Measurements from ENCODE around the gene MAS1. TPM values are rescaled to one million over a fixed set of nuclear protein-coding genes. Genes with fewer than 3 reads are reported as not detected.

MAS1 gene
- total and polyA plus RNA-seq, 9 of the 15 experiments (the other 6 are each of a cell fraction or from before 2014, with no cell fraction given): not detected

DNA sequence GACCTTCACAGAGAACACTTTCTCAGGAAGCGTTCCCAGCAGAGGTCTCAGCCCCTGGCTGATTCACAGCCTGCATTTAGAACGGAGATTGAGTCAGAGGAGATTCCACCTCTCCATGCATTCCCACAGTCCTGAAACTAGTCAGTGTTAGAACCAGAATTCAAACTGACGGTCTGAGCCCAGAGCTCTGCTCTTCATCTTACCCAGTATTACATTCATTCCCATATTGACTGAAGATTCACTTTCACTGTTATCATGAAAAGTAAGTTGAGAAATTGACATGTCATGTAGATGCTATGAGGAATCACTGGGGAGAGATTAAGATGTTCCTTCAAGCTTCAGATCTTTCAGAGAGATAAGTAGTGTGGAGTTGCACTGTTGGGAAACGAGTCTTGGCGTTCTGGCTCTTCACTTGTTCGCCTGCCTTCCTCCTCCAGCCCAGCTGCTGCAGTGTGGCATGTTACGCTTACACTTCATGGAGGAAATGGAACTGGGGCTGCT, 28.3 kb downstream of the MAS1 start:
- H3K36me3 ChIP-seq (ENCODE audit: control insufficient read depth, insufficient read depth, low read length): no peaks in the 10 kb centered on the region
- no peaks in the 10 kb centered on the region for H3K79me2 ChIP-seq (ENCODE audit: control insufficient read depth, insufficient read depth, low read length)
- TF ChIP-seq, protein P1, sequence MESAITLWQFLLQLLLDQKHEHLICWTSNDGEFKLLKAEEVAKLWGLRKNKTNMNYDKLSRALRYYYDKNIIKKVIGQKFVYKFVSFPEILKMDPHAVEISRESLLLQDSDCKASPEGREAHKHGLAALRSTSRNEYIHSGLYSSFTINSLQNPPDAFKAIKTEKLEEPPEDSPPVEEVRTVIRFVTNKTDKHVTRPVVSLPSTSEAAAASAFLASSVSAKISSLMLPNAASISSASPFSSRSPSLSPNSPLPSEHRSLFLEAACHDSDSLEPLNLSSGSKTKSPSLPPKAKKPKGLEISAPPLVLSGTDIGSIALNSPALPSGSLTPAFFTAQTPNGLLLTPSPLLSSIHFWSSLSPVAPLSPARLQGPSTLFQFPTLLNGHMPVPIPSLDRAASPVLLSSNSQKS (CRISPR knock-in tag; IDR thresholded peaks at IDR 0.05): no peak
- TF ChIP-seq CBX8 (IDR thresholded peaks at IDR 0.05; ENCODE audit: borderline replicate concordance, extremely low read depth, low read depth, low read length, poor library complexity, severe bottlenecking) (no peak), GABPA (tag; conservative IDR thresholded peaks at IDR 0.05; ENCODE audit: low read depth) (no peak), ZNF764 (CRISPR knock-in tag; IDR thresholded peaks at IDR 0.05; ENCODE audit: low read depth) (no peak), RBM15 (IDR thresholded peaks at IDR 0.05; ENCODE audit: insufficient read depth, low read length) (no peak), ZNF507 (tag; conservative IDR thresholded peaks at IDR 0.05) (no peak), MAZ (CRISPR knock-in tag; conservative IDR thresholded peaks at IDR 0.05 in 1 of 2, IDR thresholded peaks at IDR 0.05 in 1 of 2) (no peak), TRIM24 (IDR thresholded peaks at IDR 0.05) (no peak), NFATC3 (IDR thresholded peaks at IDR 0.05) (no peak), NUFIP1 (IDR thresholded peaks at IDR 0.05; ENCODE audit: partially characterized antibody) (no peak), ZBTB17 (CRISPR knock-in tag; IDR thresholded peaks at IDR 0.05) (no peak), YBX1 (IDR thresholded peaks at IDR 0.05) (no peak), ZBTB1 (CRISPR knock-in tag; IDR thresholded peaks at IDR 0.05; ENCODE audit: borderline replicate concordance, low read depth) (no peak)
- TF ChIP-seq, protein P2, sequence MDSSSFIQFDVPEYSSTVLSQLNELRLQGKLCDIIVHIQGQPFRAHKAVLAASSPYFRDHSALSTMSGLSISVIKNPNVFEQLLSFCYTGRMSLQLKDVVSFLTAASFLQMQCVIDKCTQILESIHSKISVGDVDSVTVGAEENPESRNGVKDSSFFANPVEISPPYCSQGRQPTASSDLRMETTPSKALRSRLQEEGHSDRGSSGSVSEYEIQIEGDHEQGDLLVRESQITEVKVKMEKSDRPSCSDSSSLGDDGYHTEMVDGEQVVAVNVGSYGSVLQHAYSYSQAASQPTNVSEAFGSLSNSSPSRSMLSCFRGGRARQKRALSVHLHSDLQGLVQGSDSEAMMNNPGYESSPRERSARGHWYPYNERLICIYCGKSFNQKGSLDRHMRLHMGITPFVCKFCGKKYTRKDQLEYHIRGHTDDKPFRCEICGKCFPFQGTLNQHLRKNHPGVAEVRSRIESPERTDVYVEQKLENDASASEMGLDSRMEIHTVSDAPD (CRISPR knock-in tag; IDR thresholded peaks at IDR 0.05): no peak
- TF ChIP-seq, protein P3, sequence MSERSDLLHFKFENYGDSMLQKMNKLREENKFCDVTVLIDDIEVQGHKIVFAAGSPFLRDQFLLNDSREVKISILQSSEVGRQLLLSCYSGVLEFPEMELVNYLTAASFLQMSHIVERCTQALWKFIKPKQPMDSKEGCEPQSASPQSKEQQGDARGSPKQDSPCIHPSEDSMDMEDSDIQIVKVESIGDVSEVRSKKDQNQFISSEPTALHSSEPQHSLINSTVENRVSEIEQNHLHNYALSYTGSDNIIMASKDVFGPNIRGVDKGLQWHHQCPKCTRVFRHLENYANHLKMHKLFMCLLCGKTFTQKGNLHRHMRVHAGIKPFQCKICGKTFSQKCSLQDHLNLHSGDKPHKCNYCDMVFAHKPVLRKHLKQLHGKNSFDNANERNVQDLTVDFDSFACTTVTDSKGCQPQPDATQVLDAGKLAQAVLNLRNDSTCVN (CRISPR knock-in tag; IDR thresholded peaks at IDR 0.05): no peak
- TF ChIP-seq, protein P4, sequence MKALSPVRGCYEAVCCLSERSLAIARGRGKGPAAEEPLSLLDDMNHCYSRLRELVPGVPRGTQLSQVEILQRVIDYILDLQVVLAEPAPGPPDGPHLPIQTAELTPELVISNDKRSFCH (CRISPR knock-in tag; IDR thresholded peaks at IDR 0.05): no peak
- TF ChIP-seq, protein P4 (tag; IDR thresholded peaks at IDR 0.05): no peak
- no TSS peak for BruUV-seq (replicated peaks)
- in situ Hi-C loops (cut with MboI) (no loop called here), intact Hi-C loops (cut with micrococcal nuclease) (no loop called here)
- CTCF ChIA-PET (ENCODE audit: low intra/inter-chr PET ratio): no interaction called here
- FAIRE-seq (no peak), DNase-seq (ENCODE audit: extremely low read depth in 1 of 4, low spot score in 3 of 4) (no peak), ATAC-seq (no peak)
- H3K4me1 ChIP-seq (replicated peaks in 1 of 2; ENCODE audit: control insufficient read depth in 2 of 2, insufficient read depth in 2 of 2, low read length in 2 of 2): no peaks in the 10 kb centered on the region
- POLR2A ChIA-PET: interaction anchor here (0.6 to 1.4 kb wide), 2 partner anchors 11 to 28 kb away, joined by 3 to 5 read pairs; no protein-coding TSS in a partner anchor
- H3K4me3 ChIP-seq: no peak overlapping the region
- H3K9me1 ChIP-seq (ENCODE audit: control insufficient read depth, insufficient read depth, low read length): no peaks in the 10 kb centered on the region
- peaks cover 22 to 39% of the 10 kb centered on the region in 2 experiments for H3K27me3 ChIP-seq (ENCODE audit: control insufficient read depth in 2 of 2, insufficient read depth in 2 of 2, low read length in 2 of 2)
- H3K9me3 ChIP-seq (replicated peaks; ENCODE audit: control insufficient read depth, insufficient read depth, low read depth, low read length): no peaks in the 10 kb centered on the region
- no peak overlapping the region for H3K27ac ChIP-seq (ENCODE audit: extremely low read depth, low read depth, low read length)
- no peak overlapping the region for H2AFZ ChIP-seq (ENCODE audit: low read depth, low read length)
- no peak overlapping the region for H3K9ac ChIP-seq (ENCODE audit: insufficient read depth in 1 of 2, low read depth in 2 of 2, low read length in 2 of 2)
- H4K20me1 ChIP-seq (replicated peaks; ENCODE audit: control insufficient read depth, insufficient read depth, low read length): no peaks in the 10 kb centered on the region
- no peak overlapping the region for H3K4me2 ChIP-seq (ENCODE audit: insufficient read depth, low read length)
- WGBS (ENCODE audit: insufficient coverage, low coverage, missing lambda C conversion rate): 11% methylated on average over 7 of the region's 7 CpGs

All from K562 (cell line).